ENCODE measurements around the gene CREB1.

GRCh38 chr2:207533461-207534008 lies 3.8 kb downstream of the CREB1 start:
- TF ChIP-seq POLR2AphosphoS5 (IDR thresholded peaks at IDR 0.05; ENCODE audit: borderline replicate concordance, low read depth, low read length) (no peak), EZH2 (IDR thresholded peaks at IDR 0.05) (no peak)
